Measurements from ENCODE around the gene KRTAP10-10.
"Not testable (repeated sequence)": the region's sequence is repeated elsewhere in the genome, so short reads cannot be mapped to it uniquely, and the experiment has no call there.

KRTAP10-10 gene

GRCh38 chr21:44653656-44654575, 16.8 kb downstream of the KRTAP10-10 start:
- no peak for TF ChIP-seq CTCF (conservative IDR thresholded peaks at IDR 0.05)
- H3K27ac ChIP-seq, result no peak overlapping the region

GRCh38 chr21:44654576-44655175, 17.5 kb downstream of the KRTAP10-10 start, which contains the start of gene KRTAP12-4:
Gene KRTAP12-4, minus strand, starts transcription at chr21:44654659. Its CDS starts 45 bp downstream, at chr21:44654614.
- no peak within 1 kb of the TSS for H3K27ac ChIP-seq

GRCh38 chr21:44656868-44657267, 19.7 kb downstream of the KRTAP10-10 start:
- no peak overlapping the region for H3K27ac ChIP-seq
- no peak for TF ChIP-seq CTCF (conservative IDR thresholded peaks at IDR 0.05)

More at GRCh38 chr21:44654576-44655175, 17.5 kb downstream of the KRTAP10-10 start, which contains the start of gene KRTAP12-4:
- no peak for TF ChIP-seq CTCF (conservative IDR thresholded peaks at IDR 0.05)

- no peak for TF ChIP-seq CTCF (conservative IDR thresholded peaks at IDR 0.05)
- no peak within 1 kb of the TSS for H3K27ac ChIP-seq
These were observed 20.7 kb downstream of the KRTAP10-10 start, which contains the start of gene KRTAP12-3 for GRCh38 chr21:44657635-44658540. Gene KRTAP12-3, plus strand, starts transcription at chr21:44657932. Its CDS starts 48 bp downstream, at chr21:44657980.

GRCh38 chr21:44658541-44658910, 21.4 kb downstream of the KRTAP10-10 start:
- H3K27ac ChIP-seq, result no peak overlapping the region
- no peak for TF ChIP-seq CTCF (conservative IDR thresholded peaks at IDR 0.05)

- no peak for TF ChIP-seq CTCF (conservative IDR thresholded peaks at IDR 0.05)
- H3K27ac ChIP-seq, result no peak overlapping the region
These were observed 21.9 kb downstream of the KRTAP10-10 start for GRCh38 chr21:44658913-44659595.

GRCh38 chr21:44661567-44661966, 24.4 kb downstream of the KRTAP10-10 start:
- H3K27ac ChIP-seq, result not testable (repeated sequence)

Data from VCaP (cell line).